ENCODE data around the gene TPMT. TPM values are rescaled to one million over a fixed set of nuclear protein-coding genes. Genes with fewer than 3 reads are reported as not detected.

The TPMT gene
- total RNA-seq, 1 experiment from 2014 or later, result 13.3 TPM

DNA sequence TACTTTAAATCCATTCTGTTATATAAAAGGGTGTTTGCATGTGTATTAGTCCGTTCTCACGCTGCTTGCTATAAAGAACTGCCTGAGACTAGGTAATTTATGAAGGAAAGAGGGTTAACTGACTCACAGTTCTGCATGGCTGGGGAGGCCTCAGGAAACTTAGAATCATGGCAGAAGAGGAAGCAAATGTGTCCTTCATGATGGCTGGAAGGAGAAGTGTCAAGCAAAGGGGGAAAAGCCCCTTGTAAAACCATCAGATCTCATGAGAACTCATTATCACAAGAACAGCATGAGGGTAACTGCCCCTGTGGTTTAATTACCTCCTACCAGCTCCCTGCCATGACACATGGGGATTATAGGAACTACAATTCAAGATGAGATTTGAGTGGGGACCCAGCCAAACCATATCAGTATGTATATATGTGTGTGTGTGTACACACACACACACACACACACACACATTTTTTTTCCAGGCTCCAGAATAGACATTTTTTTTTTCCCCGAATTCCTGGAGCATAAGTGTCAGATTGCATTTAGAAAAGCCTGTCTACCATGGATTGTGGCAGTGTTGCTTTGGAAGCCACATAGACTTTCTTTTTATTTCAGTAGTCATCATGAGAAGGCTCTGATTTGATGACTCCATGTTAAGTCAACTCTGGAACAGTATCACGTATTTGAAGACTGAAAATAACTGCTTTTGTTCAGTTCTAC is 31.8 kb upstream of the TPMT start:
- Histone ChIP-seq H2BK5ac (ENCODE audit: insufficient read length, low read length) (no peak overlapping the region), H3K23ac (ENCODE audit: insufficient read length, low read depth, low read length) (no peak overlapping the region), H2AK5ac (ENCODE audit: insufficient read length, low read length) (no peak overlapping the region), H2AFZ (ENCODE audit: low read length) (no peak overlapping the region), H3K9me3 (ENCODE audit: control insufficient read depth, low read depth, low read length) (no peaks in the 10 kb centered on the region), H3T11ph (ENCODE audit: low read length) (no peak overlapping the region), H3K4me1 (ENCODE audit: insufficient read depth, low read length) (peaks cover 7% of the 10 kb centered on the region; the same call in 1 of the 2 replicates), H3K14ac (ENCODE audit: insufficient read depth, low read length) (no peak overlapping the region), H4K5ac (ENCODE audit: insufficient read length, low read depth, low read length) (no peak overlapping the region), H3K27ac (ENCODE audit: insufficient read length, low read depth, low read length) (peak overlapping the region; percentile 74), H2BK120ac (ENCODE audit: low read depth, low read length, poor library complexity, severe bottlenecking) (no peak overlapping the region), H3K4me2 (ENCODE audit: insufficient read depth, insufficient read length, low read length) (peak overlapping the region; percentile 13), H2BK20ac (ENCODE audit: low read depth, low read length, poor library complexity, severe bottlenecking) (no peak overlapping the region), H2BK15ac (ENCODE audit: low read depth, low read length) (no peak overlapping the region), H3K4ac (ENCODE audit: low read depth, low read length) (no peak overlapping the region), H3K23me2 (ENCODE audit: insufficient read length, low read depth, low read length, poor library complexity, severe bottlenecking) (no peaks in the 10 kb centered on the region), H3K56ac (ENCODE audit: insufficient read length, low read depth, low read length) (no peak overlapping the region), H3K18ac (ENCODE audit: insufficient read length, low read depth, low read length) (no peak overlapping the region), H4K91ac (ENCODE audit: insufficient read length, low read depth, low read length) (no peak overlapping the region), H3K27me3 (ENCODE audit: insufficient read depth, low read length) (no peaks in the 10 kb centered on the region), H3K79me2 (ENCODE audit: insufficient read depth, low read length) (no peaks in the 10 kb centered on the region), H3K79me1 (ENCODE audit: insufficient read depth, low read depth, low read length, poor library complexity, severe bottlenecking) (no peaks in the 10 kb centered on the region), H3K9ac (ENCODE audit: extremely low read depth, insufficient read length, low read length) (no peak overlapping the region), H2BK12ac (ENCODE audit: insufficient read length, low read depth, low read length) (no peak overlapping the region), H4K20me1 (ENCODE audit: control insufficient read depth, insufficient read depth, insufficient read length) (no peaks in the 10 kb centered on the region), H4K8ac (replicated peaks; ENCODE audit: insufficient read length, low read depth, low read length) (no peak overlapping the region)
- H3K4me3 Mint-ChIP-seq, result peak overlapping the region in 1 of 2 experiments; percentile 66; a peak in 3 of 5 replicates
- WGBS (ENCODE audit: extremely low coverage, insufficient read length, low lambda C conversion rate), result no CpG with 5 or more reads among the region's 4 CpGs
- no peaks in the 10 kb centered on the region for H3K27me3 Mint-ChIP-seq (ENCODE audit: low read depth)
- peak overlapping the region; percentile 74 to 98 (median 96) for H3K27ac Mint-ChIP-seq
- peaks cover 35 to 47% of the 10 kb centered on the region in 2 experiments for H3K4me1 Mint-ChIP-seq
- H3K9me3 Mint-ChIP-seq, result no peaks in the 10 kb centered on the region
- DNase-seq, result no peak
- TF ChIP-seq, protein P1, sequence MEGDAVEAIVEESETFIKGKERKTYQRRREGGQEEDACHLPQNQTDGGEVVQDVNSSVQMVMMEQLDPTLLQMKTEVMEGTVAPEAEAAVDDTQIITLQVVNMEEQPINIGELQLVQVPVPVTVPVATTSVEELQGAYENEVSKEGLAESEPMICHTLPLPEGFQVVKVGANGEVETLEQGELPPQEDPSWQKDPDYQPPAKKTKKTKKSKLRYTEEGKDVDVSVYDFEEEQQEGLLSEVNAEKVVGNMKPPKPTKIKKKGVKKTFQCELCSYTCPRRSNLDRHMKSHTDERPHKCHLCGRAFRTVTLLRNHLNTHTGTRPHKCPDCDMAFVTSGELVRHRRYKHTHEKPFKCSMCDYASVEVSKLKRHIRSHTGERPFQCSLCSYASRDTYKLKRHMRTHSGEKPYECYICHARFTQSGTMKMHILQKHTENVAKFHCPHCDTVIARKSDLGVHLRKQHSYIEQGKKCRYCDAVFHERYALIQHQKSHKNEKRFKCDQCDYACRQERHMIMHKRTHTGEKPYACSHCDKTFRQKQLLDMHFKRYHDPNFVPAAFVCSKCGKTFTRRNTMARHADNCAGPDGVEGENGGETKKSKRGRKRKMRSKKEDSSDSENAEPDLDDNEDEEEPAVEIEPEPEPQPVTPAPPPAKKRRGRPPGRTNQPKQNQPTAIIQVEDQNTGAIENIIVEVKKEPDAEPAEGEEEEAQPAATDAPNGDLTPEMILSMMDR (conservative IDR thresholded peaks at IDR 0.05), result no peak
- H3K36me3 Mint-ChIP-seq (ENCODE audit: insufficient read depth in 1 of 3, low read depth in 3 of 3), result peaks cover 0 to 6% (median 2%) of the 10 kb centered on the region in 3 experiments; a peak in 4 of 7 replicates
